Endothelial cell of umbilical vein (primary cell): ENCODE results near the gene CDX1. TPM values are rescaled to one million over a fixed set of nuclear protein-coding genes. Genes with fewer than 3 reads are reported as not detected.

Source experiments
- BruUV-seq: library from RNA; stranded (reverse); fragments of 400-500 nt; replicated peaks from 2 replicates; lab custom pipeline; 2021; lab: Mats Ljungman, UMichigan
- CTCF ChIA-PET: fragments of 300-600, 350-600 bp; sonication (Branson Sonifier 250); formaldehyde crosslinking; loops from one replicate; lab custom pipeline; 2021; ENCODE audit warnings: antibody characterized with exemption, inconsistent platforms; lab: Charles Lee
- POLR2A ChIA-PET: fragments of 300-600, 350-600 bp; sonication (Branson Sonifier 250); formaldehyde crosslinking; loops from one replicate; lab custom pipeline; 2021; ENCODE audit warnings: antibody characterized with exemption, inconsistent platforms; lab: Charles Lee
- DNase-seq: peaks from one replicate; pipeline ENCODE4 v3.0.0-alpha.2; 2011; ENCODE audit warnings: low read depth, low spot score
- FAIRE-seq: peaks from 2 replicates; lab custom pipeline; 2011; peaks lifted over from hg19 to GRCh38; lab: Jason Lieb, UNC
- H2AFZ ChIP-seq: 2 replicates; pipeline ENCODE4 v1.6.0; 2012; ENCODE audit warnings: low read depth, low read length, control low read depth, inconsistent platforms
- H3K27ac ChIP-seq: 2 replicates; pipeline ENCODE4 v1.5.1; 2011; ENCODE audit warnings: low read depth, mild to moderate bottlenecking, control low read depth, low read length, moderate library complexity; ENCODE audit not compliant: insufficient read depth
- H3K27me3 ChIP-seq, 2 experiments: 2 replicates each; pipeline versions ENCODE4 v1.6.0 to v1.6.1; 2011; ENCODE audit warnings: low read length in 2 of 2, mixed read lengths in 1 of 2; ENCODE audit not compliant: control insufficient read depth in 2 of 2, insufficient read depth in 2 of 2
- H3K36me3 ChIP-seq, 2 experiments: 2 replicates in 1 of 2; 3 replicates in 1 of 2; pipeline ENCODE4 v1.5.1; 2011; ENCODE audit warnings: low read length in 2 of 2, mild to moderate bottlenecking in 1 of 2, moderate library complexity in 1 of 2; ENCODE audit not compliant: control insufficient read depth in 2 of 2, insufficient read depth in 2 of 2; ENCODE audit errors: extremely low read depth in 1 of 2
- H3K4me1 ChIP-seq: 3 replicates; pipeline ENCODE4 v1.5.1; 2011; ENCODE audit warnings: mild to moderate bottlenecking, low read length; ENCODE audit not compliant: control insufficient read depth, insufficient read depth; ENCODE audit errors: extremely low read depth
- H3K4me2 ChIP-seq: 2 replicates; pipeline ENCODE4 v1.6.1; 2011; ENCODE audit warnings: low read length, control low read depth, mixed read lengths; ENCODE audit not compliant: insufficient read depth
- H3K4me3 ChIP-seq, 3 experiments: fragments of 200-600 bp in 1 of 3; sonication (generic), shearing (Covaris generic) in 1 of 3; replicated peaks in 1 of 3; 2 replicates each; pipeline ENCODE4 v1.5.1; 2011 to 2016; ENCODE audit warnings: control low read depth in 3 of 3, low read length in 3 of 3, mild to moderate bottlenecking in 2 of 3, inconsistent platforms in 1 of 3, low read depth in 1 of 3, moderate library complexity in 1 of 3; ENCODE audit not compliant: insufficient read depth in 1 of 3
- H3K79me2 ChIP-seq: 2 replicates; pipeline ENCODE4 v1.6.0; 2012; ENCODE audit warnings: low read length, inconsistent platforms; ENCODE audit not compliant: control insufficient read depth, insufficient read depth
- H3K9ac ChIP-seq: replicated peaks from 2 replicates; pipeline ENCODE3; 2011; ENCODE audit warnings: low read length, control low read depth; ENCODE audit not compliant: insufficient read depth; ENCODE audit errors: extremely low read depth
- H3K9me1 ChIP-seq: replicated peaks from 3 replicates; pipeline ENCODE4 v1.6.0; 2011; ENCODE audit warnings: mild to moderate bottlenecking, low read length; ENCODE audit not compliant: control insufficient read depth, insufficient read depth; ENCODE audit errors: extremely low read depth
- H3K9me3 ChIP-seq: replicated peaks from 2 replicates; pipeline ENCODE4 v1.5.1; 2012; ENCODE audit warnings: low read length, inconsistent platforms; ENCODE audit not compliant: control insufficient read depth, insufficient read depth
- H4K20me1 ChIP-seq: replicated peaks from 2 replicates; pipeline ENCODE3; 2011; ENCODE audit warnings: mild to moderate bottlenecking, low read length; ENCODE audit not compliant: control insufficient read depth, insufficient read depth; ENCODE audit errors: extremely low read depth
- EZH2 ChIP-seq: IDR thresholded peaks from 2 replicates; pipeline ENCODE4 v1.6.1; 2012; ENCODE audit warnings: borderline replicate concordance, low read depth, mild to moderate bottlenecking, moderate library complexity, low read length, inconsistent platforms; ENCODE audit not compliant: severe bottlenecking
- FOS ChIP-seq: IDR thresholded peaks from 2 replicates; pipeline ENCODE4 v1.6.1; 2011; ENCODE audit warnings: mild to moderate bottlenecking, low read length, moderate library complexity, borderline replicate concordance; ENCODE audit not compliant: insufficient read depth
- GATA2 ChIP-seq: IDR thresholded peaks from 2 replicates; pipeline ENCODE4 v1.7.0; 2011; ENCODE audit warnings: low read depth, mild to moderate bottlenecking, moderate library complexity, mixed read lengths, low read length; ENCODE audit not compliant: insufficient read length, insufficient read depth
- JUN ChIP-seq: IDR thresholded peaks from 2 replicates; pipeline ENCODE4 v1.6.1; 2011; ENCODE audit warnings: borderline replicate concordance, low read depth; ENCODE audit not compliant: insufficient read length, insufficient read depth
- MAX ChIP-seq: IDR thresholded peaks from 2 replicates; pipeline ENCODE4 v1.6.1; 2011; ENCODE audit not compliant: insufficient read depth, insufficient read length
- MYC ChIP-seq: IDR thresholded peaks from one replicate; pipeline ENCODE4 v1.6.1; 2011; ENCODE audit warnings: mild to moderate bottlenecking, low read depth, low read length
- POLR2A ChIP-seq: IDR thresholded peaks from 2 replicates; pipeline ENCODE4 v1.6.1; 2012; ENCODE audit warnings: low read depth, mild to moderate bottlenecking, control low read depth, low read length
- POLR2AphosphoS5 ChIP-seq: IDR thresholded peaks from 2 replicates; pipeline ENCODE4 v1.6.1; 2012; ENCODE audit warnings: low read depth, mild to moderate bottlenecking, control low read depth, low read length, moderate library complexity; ENCODE audit not compliant: insufficient read depth
- dilution Hi-C: fragments of 300-500 bp; cut with MboI; formaldehyde crosslinking; loops from one replicate; pipeline ENCODE4 v1.15.0; 2019; ENCODE audit warnings: low sequenced_read_pairs; ENCODE audit not compliant: extremely low pct_ligation_motif_present
- intact Hi-C: fragments of 100-400 bp; cut with micrococcal nuclease; formaldehyde crosslinking; loops from one replicate; pipeline ENCODE4 v1.10.0; 2022
- polyA plus RNA-seq, 4 experiments: library from polyadenylated mRNA; depleted of rRNA in 3 of 4; stranded (reverse) in 3 of 4; unstranded in 1 of 4; fragments of >200 nt; gene quantifications; 2 replicates each; pipeline versions ENCODE4 v1.2.1 to v1.2.3, GENCODE V29; 2011 to 2012; ENCODE audit warnings: missing spikeins in 1 of 4
- total RNA-seq: library from RNA; stranded (reverse); gene quantifications from 2 replicates; pipeline ENCODE4 v1.2.3, GENCODE V29; 2021
- TF ChIP-seq, protein P1 (sequence below), 2 donors: IDR thresholded peaks; 1 replicate in 1 of 2; 2 replicates in 1 of 2; pipeline ENCODE4 v1.5.1; 2011; ENCODE audit warnings: low read length in 2 of 2, mild to moderate bottlenecking in 2 of 2, moderate library complexity in 2 of 2, control low read depth in 1 of 2, inconsistent platforms in 1 of 2, low read depth in 1 of 2; ENCODE audit not compliant: insufficient read depth in 1 of 2; ENCODE audit errors: extremely low read depth in 1 of 2

Gene CDX1
- total and polyA plus RNA-seq, 2 donors (not counting 3 experiments of a cell fraction or from before 2014, with no cell fraction given): not detected

DNA sequence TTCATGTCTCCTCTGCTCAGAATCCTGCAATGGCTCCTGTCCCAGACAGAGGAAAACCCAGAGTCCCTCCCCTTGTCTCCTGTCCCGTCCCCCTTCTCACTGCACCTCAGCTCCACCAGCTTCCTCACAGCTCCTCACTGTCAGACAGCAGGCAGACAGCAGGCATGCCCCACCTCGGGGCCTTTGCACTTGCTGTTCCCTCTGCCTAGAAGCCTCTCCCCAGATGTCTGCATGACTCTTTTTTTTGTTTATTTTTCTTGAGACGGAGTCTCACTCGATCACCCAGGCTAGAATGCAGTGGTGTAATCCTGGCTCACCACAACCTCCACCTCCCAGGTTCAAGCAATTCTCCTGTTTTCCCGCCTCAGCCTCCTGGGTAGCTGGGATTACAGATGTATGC lies 14.4 kb downstream of the CDX1 start:
- dilution Hi-C loops (no loop called here), intact Hi-C loops (no loop called here)
- no peaks in the 10 kb centered on the region for H3K36me3 ChIP-seq
- TF ChIP-seq FOS (no peak), MYC (no peak), GATA2 (no peak), POLR2A (no peak), POLR2AphosphoS5 (no peak), JUN (no peak), EZH2 (no peak), MAX (no peak)
- TF ChIP-seq, protein P1, sequence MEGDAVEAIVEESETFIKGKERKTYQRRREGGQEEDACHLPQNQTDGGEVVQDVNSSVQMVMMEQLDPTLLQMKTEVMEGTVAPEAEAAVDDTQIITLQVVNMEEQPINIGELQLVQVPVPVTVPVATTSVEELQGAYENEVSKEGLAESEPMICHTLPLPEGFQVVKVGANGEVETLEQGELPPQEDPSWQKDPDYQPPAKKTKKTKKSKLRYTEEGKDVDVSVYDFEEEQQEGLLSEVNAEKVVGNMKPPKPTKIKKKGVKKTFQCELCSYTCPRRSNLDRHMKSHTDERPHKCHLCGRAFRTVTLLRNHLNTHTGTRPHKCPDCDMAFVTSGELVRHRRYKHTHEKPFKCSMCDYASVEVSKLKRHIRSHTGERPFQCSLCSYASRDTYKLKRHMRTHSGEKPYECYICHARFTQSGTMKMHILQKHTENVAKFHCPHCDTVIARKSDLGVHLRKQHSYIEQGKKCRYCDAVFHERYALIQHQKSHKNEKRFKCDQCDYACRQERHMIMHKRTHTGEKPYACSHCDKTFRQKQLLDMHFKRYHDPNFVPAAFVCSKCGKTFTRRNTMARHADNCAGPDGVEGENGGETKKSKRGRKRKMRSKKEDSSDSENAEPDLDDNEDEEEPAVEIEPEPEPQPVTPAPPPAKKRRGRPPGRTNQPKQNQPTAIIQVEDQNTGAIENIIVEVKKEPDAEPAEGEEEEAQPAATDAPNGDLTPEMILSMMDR (IDR thresholded peaks at IDR 0.05; ENCODE audit: extremely low read depth in 1 of 2, insufficient read depth in 1 of 2, low read depth in 1 of 2, low read length in 2 of 2): no peak
- no peaks in the 10 kb centered on the region for H4K20me1 ChIP-seq
- H3K4me2 ChIP-seq: no peak overlapping the region
- H3K4me1 ChIP-seq: no peaks in the 10 kb centered on the region
- no peak for FAIRE-seq
- no peak overlapping the region for H3K9ac ChIP-seq
- POLR2A ChIA-PET: no interaction called here
- no peak overlapping the region for H3K4me3 ChIP-seq
- H2AFZ ChIP-seq: no peak overlapping the region
- H3K79me2 ChIP-seq: no peaks in the 10 kb centered on the region
- peaks cover 2 to 5% of the 10 kb centered on the region in 2 experiments for H3K27me3 ChIP-seq
- CTCF ChIA-PET: no interaction called here
- H3K27ac ChIP-seq: no peak overlapping the region
- no peaks in the 10 kb centered on the region for H3K9me1 ChIP-seq
- H3K9me3 ChIP-seq: no peaks in the 10 kb centered on the region
- DNase-seq: no peak
- BruUV-seq: no TSS peak
